GM19193 (cell line): ENCODE results near the gene ZNF667.
A peak's percentile ranks its signal among the peaks of the same experiment; 100 is the strongest.

ENCODE experiments used
- POLR2A ChIP-seq: IDR thresholded peaks from 4 replicates; pipeline ENCODE4 v1.6.1; 2011; ENCODE audit not compliant: insufficient read depth, insufficient read length; ENCODE audit errors: extremely low read depth

The ZNF667 gene

DNA sequence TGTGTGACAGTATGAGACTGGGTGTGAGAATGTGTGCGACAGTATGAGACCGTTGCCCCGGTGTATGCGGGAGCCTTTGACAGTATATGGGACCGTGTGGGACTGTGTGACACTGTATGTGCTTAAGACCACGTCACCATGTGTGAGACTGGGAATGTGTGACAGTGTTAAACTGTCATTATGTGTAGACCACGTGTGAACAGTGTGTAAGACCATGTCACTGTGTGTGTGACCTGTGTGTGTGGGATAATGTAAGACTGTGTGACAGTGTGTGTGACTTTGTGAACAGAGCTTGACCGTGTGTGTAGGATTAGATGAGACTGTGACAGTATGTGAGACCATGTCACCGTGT lies 72.5 kb downstream of the ZNF667 start:
- TF ChIP-seq POLR2A, result no peak

DNA sequence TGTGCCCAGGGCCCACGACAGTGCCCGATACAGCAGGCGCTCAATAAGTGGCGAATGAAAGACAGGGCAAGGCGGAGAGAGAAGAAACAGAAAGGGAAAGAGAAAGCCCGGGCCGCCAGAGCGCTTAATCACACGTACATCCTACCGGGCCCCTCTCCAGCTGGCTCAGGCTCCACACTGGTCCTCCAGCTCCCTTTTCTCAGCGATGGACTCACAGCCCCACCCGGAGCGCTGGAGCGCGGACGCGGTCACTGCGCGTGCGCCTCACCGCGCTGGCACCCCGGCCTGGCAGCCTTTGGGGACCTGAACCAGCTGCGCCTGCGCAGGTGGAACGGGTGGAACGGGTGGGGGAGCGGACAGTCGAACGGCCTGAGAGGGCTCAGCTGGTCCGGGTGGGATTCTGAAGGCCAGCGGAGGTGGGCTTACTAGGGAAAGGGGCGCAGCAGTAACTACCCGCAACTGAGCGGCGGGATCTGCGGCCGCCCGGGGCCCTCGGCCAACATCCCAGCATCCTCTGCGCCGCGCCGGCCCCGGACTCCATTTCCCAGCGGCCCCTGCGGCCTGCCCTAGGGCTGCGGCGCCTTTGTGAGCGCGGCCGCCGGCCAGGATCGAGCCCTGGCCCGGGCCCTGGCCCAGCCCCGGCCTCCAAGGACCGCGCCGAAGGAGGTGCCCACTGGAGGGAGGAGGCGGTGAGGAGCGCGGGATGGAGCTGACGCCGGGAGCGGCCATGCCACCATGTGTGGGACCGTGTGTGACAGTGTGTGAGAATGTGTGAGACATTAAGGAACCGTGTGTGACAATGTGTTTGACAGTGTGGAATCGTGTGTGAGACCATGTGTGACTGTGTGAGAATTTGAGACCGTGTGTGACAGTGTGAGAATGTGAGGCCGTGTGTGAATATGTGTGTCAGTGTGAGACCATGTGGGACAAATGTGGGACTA lies 73.1 kb downstream of the ZNF667 start, which contains the start of gene ZNF583:
Gene ZNF583, plus strand, starts transcription at position 569 of the 941 bp plus-strand sequence. CDS start 2,783 bp downstream, outside the sequence.
- TF ChIP-seq POLR2A, result peak; percentile 55

DNA sequence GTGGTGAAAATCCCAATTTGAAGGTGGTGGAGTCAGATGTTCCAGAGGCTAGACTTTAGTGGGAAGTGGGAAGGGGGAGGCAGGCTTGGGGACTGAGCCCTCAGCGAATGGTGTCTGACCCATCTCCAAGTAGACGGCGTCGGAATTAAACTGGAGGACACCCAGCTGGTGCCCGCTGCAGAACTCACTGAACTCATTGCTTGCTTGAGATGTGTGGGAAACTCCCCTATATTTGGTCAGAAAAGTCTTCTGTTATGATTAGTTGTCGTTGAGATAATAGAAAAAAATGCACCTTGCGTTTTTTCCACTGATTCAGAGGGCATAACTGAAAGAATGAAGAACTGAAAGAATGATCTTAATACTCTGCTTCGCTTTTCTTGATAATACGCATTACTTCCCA lies 73.9 kb downstream of the ZNF667 start:
- no peak for TF ChIP-seq POLR2A

DNA sequence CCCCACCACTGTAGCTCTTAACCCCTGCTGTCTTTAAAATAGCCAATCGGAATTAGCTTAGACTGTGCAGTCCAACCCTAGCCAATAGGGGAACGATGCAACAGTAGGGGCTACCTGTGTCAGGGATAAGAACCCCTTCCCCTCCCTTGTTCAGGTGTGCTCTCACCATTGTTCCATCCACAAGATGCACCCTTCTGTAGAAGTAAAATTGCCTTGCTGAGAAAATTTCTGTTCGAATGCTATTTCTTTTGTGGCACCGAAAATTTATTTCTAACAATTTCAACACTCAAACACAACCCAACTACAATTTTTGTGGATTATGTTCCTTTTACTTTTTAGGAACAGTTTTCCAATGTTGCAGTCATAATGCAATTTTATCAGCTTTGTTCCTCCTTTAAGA lies 76.7 kb downstream of the ZNF667 start:
- no peak for TF ChIP-seq POLR2A

DNA sequence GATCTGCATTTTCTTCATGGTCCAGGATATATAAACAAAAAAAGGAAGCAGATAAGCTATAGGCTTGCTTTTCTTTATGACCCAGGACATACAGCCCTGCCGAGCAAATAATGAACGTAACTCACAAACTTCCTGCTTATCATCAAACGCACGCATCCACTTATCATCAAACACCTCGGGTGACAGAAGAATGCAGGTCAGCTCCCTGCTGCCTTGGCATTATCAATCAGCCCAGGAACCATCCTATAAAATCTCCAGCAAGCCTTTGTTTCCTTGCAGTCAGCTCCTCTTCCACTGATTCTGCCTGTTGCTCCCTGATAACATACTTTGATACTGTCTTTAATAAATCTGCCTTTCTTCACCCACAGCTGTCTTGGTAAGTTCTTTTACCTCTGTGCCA lies 78.3 kb downstream of the ZNF667 start:
- TF ChIP-seq POLR2A, result no peak

DNA sequence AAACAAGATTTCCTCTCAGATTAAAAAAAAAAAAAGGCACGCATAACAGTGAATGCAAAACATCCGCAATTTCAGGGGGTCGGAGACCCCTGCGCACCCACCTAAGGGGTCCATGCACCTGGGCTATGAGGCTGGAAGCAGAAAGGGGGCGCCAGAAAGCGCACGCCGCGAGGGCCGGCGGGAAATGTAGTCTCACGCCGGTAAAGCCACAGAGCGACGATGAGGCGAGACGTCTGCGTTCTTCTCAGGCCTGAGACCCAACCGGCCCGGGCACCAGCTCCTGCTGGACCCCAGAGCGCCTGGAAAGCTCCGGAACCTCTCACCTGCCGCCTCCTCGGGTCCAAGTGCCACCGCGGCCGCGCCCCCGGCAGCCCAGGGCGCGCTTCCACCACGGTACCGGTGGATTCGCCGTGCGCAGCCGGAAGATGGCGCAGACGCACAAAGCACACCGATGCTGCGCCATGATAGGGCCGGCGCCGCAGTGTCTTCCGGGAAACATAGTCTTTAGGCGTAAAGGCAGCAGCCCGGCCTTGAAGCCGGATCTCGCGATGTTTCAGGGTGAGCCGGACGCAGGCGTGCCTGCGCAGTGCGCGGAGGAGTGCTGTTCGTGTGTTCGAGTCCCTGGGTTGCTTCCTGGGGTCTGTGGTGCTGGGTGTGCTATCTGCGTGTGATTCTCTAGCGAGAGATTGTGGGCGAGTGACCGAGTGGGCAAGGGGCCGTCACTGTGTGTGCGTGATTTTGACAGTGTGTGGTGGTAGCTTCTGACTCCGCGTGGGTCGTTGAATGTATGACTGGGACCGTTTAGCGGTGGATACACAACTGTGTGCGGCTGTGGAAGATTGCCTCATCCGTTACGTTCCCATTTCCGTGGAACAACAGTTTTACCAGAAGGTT lies 83.8 kb downstream of the ZNF667 start, which contains the start of gene ZNF582:
Gene ZNF582, minus strand, starts transcription at position 416 of the 894 bp plus-strand sequence. CDS start 1,782 bp downstream, outside the sequence.
- TF ChIP-seq POLR2A, result peak; percentile 68
